Measurements from ENCODE around the gene TSPYL1. TPM values are rescaled to one million over a fixed set of nuclear protein-coding genes. Genes with fewer than 3 reads are reported as not detected.
"Not testable (repeated sequence)": the region's sequence is repeated elsewhere in the genome, so short reads cannot be mapped to it uniquely, and the experiment has no call there.

TSPYL1 gene
- total RNA-seq, 1 experiment from 2014 or later, result 70.3 TPM

- H3K9me3 ChIP-seq (ENCODE audit: control insufficient read depth in 1 of 2, insufficient read depth in 1 of 2, low read depth in 1 of 2, low read length in 2 of 2); H3K79me2 ChIP-seq (ENCODE audit: insufficient read depth, low read length); RAD21 ChIA-PET (ENCODE audit: low non-redundant PET in 1 of 2, low total read pairs in 2 of 2, uncharacterized antibody in 2 of 2, unreplicated experiment in 2 of 2); DNase-seq (ENCODE audit: low read depth, low spot score); H3K4me3 ChIP-seq (replicated peaks in 1 of 2; ENCODE audit: low read depth in 1 of 2, low read length in 2 of 2); H3K27ac ChIP-seq (ENCODE audit: low read depth, low read length); H3K9me2 ChIP-seq (ENCODE audit: insufficient read depth); BruUV-seq (replicated peaks); H3K9ac ChIP-seq (ENCODE audit: low read length); H3K4me2 ChIP-seq (ENCODE audit: low read length); H3K27me3 ChIP-seq (ENCODE audit: insufficient read depth, low read length); intact Hi-C loops (cut with micrococcal nuclease); ATAC-seq; H3K36me3 ChIP-seq (ENCODE audit: control insufficient read depth in 1 of 2, insufficient read depth in 2 of 2, low read length in 2 of 2); POLR2A ChIA-PET; CTCF ChIA-PET; H3K4me1 ChIP-seq (ENCODE audit: control insufficient read depth in 1 of 2, insufficient read depth in 2 of 2, low read length in 2 of 2); H2AFZ ChIP-seq (ENCODE audit: low read depth, low read length, poor library complexity, severe bottlenecking); H4K20me1 ChIP-seq (ENCODE audit: insufficient read depth): not testable (repeated sequence)
Observed at GRCh38 chr6:116321933-116322332, 42.2 kb upstream of the TSPYL1 start.

- ChIA-PET RAD21 (ENCODE audit: low non-redundant PET in 1 of 2, low total read pairs in 2 of 2, uncharacterized antibody in 2 of 2, unreplicated experiment in 2 of 2) (no interaction called here), POLR2A (no interaction called here), CTCF (interaction anchor here (2.2 kb wide), 1 partner anchor 29 kb away, joined by 6 read pairs; no protein-coding TSS in a partner anchor)
- DNase-seq (ENCODE audit: low read depth, low spot score), result no peak
- no peaks in the 10 kb centered on the region for H3K79me2 ChIP-seq (ENCODE audit: insufficient read depth, low read length)
- H3K27me3 ChIP-seq (ENCODE audit: insufficient read depth, low read length), result no peaks in the 10 kb centered on the region
- no peak overlapping the region for H2AFZ ChIP-seq (ENCODE audit: low read depth, low read length, poor library complexity, severe bottlenecking)
- no peak overlapping the region for H3K27ac ChIP-seq (ENCODE audit: low read depth, low read length)
- intact Hi-C loops (cut with micrococcal nuclease), result no loop called here
- TF ChIP-seq CTCF (IDR thresholded peaks at IDR 0.05 in 2 of 3, conservative IDR thresholded peaks at IDR 0.05 in 1 of 3; ENCODE audit: borderline replicate concordance in 1 of 3, insufficient read depth in 1 of 3, low read depth in 2 of 3, low read length in 2 of 3) (peak in 1 of 3 experiments; percentile 34; a peak in 2 of 6 replicates), ZNF274 (IDR thresholded peaks at IDR 0.05; ENCODE audit: low read depth, low read length) (no peak)
- no peak overlapping the region for H3K4me2 ChIP-seq (ENCODE audit: low read length)
- H3K9me3 ChIP-seq (ENCODE audit: control insufficient read depth in 1 of 2, insufficient read depth in 1 of 2, low read depth in 1 of 2, low read length in 2 of 2), result no peaks in the 10 kb centered on the region
- no peaks in the 10 kb centered on the region for H3K36me3 ChIP-seq (ENCODE audit: control insufficient read depth in 1 of 2, insufficient read depth in 2 of 2, low read length in 2 of 2)
- no peaks in the 10 kb centered on the region; the same call in 1 of the 2 replicates for H3K9me2 ChIP-seq (ENCODE audit: insufficient read depth)
- H4K20me1 ChIP-seq (ENCODE audit: insufficient read depth), result no peaks in the 10 kb centered on the region
- BruUV-seq (replicated peaks), result no TSS peak
- no peak overlapping the region for H3K4me3 ChIP-seq (replicated peaks in 1 of 2; ENCODE audit: low read depth in 1 of 2, low read length in 2 of 2)
- H3K4me1 ChIP-seq (ENCODE audit: control insufficient read depth in 1 of 2, insufficient read depth in 2 of 2, low read length in 2 of 2), result no peaks in the 10 kb centered on the region
- ATAC-seq, result no peak; the same call in 1 of the 2 replicates
- H3K9ac ChIP-seq (ENCODE audit: low read length), result no peak overlapping the region
Observed at GRCh38 chr6:116316772-116317467, 37.2 kb upstream of the TSPYL1 start.
